IPS-11a (cell line): ENCODE data around the gene ZNF423.
"Not testable (repeated sequence)": the region's sequence is repeated elsewhere in the genome, so short reads cannot be mapped to it uniquely, and the experiment has no call there.

Experiments
- H3K4me3 ChIP-seq: one replicate; pipeline ENCODE4 v1.5.1; 2013; ENCODE audit warnings: low read depth, low read length, control low read depth

ZNF423 gene

GRCh38 chr16:49700251-49701064, 155.5 kb downstream of the ZNF423 start:
- H3K4me3 ChIP-seq, result no peak overlapping the region

DNA sequence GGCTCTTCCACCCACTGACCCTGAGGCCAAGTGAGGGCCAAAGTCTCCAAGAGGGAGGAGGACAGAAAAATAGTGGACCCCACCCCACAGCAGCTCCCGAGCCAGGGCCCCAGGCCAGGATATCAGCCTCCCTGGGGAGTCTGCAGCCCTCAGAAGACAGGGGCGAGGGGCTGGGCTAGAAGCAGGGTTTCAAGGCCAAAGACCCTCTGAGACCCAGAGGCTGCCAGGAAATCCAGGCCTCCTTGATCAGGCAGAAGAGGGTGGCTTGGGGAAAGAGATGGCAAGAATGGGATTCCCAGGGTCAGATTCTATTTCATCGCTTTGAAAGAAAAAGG, 156.1 kb downstream of the ZNF423 start:
- no peak overlapping the region for H3K4me3 ChIP-seq

DNA sequence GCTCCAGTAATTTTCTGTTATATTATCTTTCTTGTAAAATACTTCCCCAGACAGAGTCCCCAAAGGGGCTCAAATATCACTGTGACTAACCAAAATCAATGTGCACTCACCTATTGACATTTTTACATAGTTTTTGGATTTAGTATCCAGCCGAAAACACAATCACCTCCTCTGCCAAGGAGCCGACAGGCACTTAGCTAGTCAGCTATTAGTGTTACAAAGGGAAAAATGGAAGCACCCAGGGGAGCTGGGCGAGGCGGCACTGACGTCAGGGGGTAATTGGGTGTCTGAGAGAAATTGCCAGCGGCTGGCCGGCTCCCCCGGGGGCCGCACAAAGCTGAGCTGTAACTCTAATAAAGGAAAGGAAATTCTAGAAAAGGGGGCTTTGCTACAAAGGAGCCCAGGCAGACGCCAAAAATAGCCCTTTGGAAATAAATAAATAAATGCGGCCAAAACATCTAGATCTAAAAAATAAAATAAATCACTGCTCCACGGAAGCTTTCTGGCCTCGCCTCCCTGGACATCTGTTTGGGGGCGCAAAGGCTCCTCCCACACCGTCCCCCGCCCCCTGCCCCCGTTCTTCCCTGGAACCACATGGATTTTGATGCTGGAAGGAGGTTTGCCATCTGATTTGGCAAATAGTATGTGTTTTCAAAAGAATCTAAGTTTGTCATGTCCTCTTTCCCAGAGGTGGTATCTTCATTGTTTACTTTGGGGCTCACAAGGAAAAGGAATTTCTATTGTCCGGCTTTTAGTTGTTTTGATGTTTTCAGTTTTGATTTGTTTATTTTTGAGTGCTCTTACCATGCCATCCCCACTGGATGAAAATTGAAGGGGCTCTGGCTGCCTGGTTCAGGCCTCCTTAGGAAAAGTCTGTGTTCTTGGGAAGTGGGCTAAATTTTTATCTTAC, 156.7 kb downstream of the ZNF423 start:
- no peak overlapping the region for H3K4me3 ChIP-seq

GRCh38 chr16:49698453-49698815, 157.5 kb downstream of the ZNF423 start:
- H3K4me3 ChIP-seq, result no peak overlapping the region

DNA sequence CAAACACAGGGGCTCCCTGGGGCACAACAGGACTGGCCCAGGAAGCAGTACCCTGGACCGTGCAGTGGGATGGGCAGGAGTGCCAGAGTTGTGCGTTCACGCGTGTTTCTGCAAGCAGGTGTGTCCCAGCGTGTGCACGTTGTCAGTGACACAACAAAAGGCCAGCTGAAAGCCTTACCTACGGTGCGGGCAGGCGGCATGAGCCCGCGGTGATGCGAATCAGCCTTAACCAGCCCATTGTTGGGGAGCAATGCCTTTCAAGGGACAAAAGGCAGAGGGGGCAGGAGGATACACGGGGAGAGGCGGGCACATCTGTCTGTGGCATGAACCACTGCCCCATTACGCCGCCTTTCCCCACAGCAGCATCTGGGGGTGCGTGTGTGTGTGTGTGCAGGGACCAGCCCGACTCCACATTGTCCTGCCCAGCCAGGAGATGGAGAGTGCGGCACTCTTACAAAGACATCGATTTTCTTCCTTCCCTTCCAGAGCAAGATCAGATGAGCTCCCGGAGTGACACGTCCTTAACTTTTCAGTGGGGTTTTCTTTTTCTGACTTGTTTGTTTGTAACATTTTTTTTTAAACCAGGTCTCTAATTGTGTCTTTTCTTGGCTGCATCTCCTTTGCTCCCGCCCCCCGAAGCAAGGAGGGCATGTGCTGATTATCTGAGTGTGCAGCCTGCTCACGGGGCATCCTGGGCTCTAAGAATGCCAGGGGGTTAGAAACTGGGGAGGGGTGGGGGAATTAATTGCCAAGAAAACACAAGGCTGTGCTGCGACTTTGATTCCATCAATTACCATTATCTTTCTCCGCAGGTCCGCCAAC, 158.1 kb downstream of the ZNF423 start:
- H3K4me3 ChIP-seq, result no peak overlapping the region

GRCh38 chr16:49696414-49697101, 159.4 kb downstream of the ZNF423 start:
- no peak overlapping the region for H3K4me3 ChIP-seq

- no peak overlapping the region for H3K4me3 ChIP-seq
Observed at GRCh38 chr16:49695782-49696413, 160.0 kb downstream of the ZNF423 start.

- H3K4me3 ChIP-seq, result no peak overlapping the region
Observed at GRCh38 chr16:49693445-49693844, 162.5 kb downstream of the ZNF423 start.

DNA sequence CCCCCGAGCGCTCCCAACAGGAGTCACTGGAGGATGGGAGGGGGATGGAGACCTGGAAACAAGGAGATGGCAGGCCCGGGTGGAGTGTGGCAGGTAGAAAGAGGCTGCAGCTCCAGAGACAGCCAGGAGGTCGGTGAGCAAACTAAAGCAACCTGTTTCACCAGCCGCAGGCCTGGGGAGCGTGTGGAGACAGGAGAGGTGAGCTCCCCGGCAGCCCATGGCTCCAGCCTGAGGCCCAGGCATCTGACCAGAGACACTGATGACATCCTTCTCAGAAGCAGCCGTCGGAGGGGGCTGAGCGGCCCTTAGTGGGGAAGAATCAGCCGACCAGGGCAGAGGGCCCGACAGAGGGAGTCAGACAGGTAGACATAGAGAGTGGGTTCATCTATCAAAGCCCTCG, 165.1 kb downstream of the ZNF423 start:
- H3K4me3 ChIP-seq, result no peak overlapping the region

- no peak overlapping the region for H3K4me3 ChIP-seq
Observed at GRCh38 chr16:49688036-49688697, 167.7 kb downstream of the ZNF423 start.

DNA sequence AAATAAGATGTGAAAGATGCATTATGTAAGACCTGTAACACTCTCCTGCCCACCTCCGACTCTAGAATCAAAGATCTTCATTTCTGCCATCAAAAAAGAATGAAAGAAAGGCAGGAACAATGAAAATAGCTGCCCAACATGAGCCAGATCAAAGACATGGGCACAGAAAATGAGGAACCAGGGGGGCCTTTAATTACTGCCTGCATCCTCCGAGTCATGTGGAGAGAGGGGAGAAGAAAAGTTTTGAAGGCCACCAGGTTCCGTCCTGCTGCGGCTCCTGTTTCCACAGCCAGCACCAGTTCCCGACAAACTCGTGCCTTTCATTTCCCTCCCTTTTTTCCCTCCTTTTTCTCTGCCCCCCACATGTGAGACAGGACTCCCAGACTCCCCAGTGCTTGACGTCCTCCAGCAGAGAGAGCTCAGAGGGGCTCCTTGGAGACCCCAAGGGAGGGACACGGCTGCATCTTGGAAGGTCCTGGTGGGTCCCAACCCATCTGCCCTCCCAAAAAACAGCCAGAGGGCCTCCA, 168.4 kb downstream of the ZNF423 start:
- no peak overlapping the region for H3K4me3 ChIP-seq

DNA sequence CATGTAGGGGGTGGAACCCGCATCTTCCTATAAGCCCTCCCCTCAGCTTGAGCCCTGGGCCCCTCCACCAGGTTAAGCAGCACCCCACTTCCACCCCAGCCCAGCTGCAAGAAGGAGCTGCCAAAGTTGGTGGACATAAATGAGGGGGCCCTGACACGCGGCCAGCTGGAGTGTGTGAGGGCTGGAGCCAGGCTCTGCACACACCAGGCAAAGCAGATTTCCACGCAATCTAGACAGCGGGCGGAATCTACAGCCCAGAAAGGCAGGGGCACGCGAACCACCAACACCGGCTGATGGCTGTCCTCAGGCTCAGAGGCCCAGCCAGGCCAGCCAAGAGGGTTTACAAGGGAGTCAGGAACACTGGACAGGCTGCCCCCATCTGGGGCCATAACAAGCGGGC, 171.2 kb downstream of the ZNF423 start:
- no peak overlapping the region for H3K4me3 ChIP-seq

GRCh38 chr16:49682577-49683165, 173.2 kb downstream of the ZNF423 start:
- H3K4me3 ChIP-seq, result no peak overlapping the region

- no peak overlapping the region for H3K4me3 ChIP-seq
Observed at GRCh38 chr16:49681217-49681883, 174.6 kb downstream of the ZNF423 start.

GRCh38 chr16:49679095-49679494, 176.8 kb downstream of the ZNF423 start:
- no peak overlapping the region for H3K4me3 ChIP-seq

DNA sequence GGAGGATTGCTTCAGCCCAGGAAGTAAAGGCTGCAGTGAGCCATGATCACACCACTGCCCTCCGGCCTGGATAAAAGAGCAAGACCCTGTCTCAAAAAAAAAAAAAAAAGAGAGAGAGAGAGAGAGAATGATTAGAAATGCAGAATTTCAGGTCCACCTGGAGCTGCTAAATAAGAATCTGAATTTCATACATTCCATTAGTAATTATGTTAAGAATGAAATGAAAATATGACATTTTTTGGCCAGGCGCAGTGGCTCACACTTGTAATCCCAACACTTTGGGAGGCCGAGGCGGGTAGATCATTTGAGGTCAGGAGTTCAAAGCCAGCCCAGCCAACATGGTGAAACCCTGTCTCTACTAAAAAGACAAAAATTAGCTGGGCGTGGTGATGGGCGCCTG, 178.3 kb downstream of the ZNF423 start:
- not testable (repeated sequence) for H3K4me3 ChIP-seq

DNA sequence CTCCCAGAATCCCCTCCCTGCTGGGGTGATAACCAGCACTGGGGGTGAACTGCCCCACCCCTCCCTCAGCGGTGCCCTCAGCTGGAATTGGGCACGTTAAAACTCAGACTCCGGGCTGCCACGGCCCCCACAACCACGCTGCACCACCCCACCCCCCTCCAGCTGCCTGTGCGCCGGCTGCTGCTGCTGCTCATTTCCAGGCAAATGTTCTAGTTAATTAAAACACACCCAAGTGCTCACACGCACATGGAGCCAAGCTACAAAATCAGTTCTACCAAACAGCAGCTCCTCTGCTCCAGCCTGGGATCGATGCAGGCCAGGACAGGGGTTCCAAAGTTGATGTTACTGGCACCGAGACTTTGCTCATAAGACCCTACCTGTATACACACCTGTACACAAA, 180.5 kb downstream of the ZNF423 start:
- no peak overlapping the region for H3K4me3 ChIP-seq

DNA sequence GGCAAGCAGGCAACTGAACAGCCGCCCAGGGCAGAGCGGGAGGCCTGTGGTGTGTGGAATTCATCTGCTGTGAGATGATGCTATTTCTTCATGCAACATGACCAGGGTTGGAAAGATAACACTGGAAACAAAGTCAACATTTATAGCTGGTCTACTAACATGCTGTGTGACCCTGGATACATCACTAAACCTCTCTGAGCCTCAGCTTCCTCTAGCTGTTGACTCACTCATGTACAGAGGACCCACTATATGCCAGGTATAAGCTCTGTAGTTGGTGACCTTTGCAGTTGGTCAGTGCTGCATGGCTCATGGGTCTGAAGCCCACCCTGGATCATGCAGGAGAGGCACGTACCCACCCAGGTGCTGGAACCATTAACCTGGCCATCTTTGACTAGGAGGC, 180.9 kb downstream of the ZNF423 start:
- no peak overlapping the region for H3K4me3 ChIP-seq
